ENCODE data around the gene FLCN.

Gene FLCN

DNA sequence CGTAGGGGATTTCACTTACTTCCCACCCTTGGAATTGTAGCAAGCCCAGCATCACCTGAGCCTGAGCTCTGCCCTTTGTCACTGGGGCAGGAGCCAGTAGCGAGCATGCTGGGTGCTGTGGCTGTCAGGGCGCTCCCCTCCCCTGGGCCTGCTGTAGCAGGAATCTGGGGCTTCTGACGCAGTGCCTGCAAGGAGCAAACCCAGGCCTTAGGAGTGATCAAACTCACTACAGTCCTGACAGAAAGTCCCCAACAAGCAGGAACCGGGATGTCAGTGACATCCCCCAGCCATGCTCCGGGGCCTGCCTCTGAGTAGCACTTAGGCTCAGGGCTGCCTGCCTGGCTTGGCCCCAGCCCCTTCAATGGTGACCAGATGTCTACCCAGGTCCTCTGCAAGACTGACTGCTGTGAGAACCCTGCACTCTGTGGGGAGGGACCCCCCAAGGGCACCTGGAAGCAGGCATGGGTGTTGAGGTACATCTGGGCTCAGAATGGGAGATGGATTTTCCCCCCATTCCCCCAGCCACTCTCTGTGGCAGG lies 54.3 kb downstream of the FLCN start:
- no peak for FAIRE-seq

GRCh38 chr17:17181666-17182597 lies 55.0 kb downstream of the FLCN start:
- FAIRE-seq = no peak

GRCh38 chr17:17180741-17181525 lies 56.0 kb downstream of the FLCN start:
- FAIRE-seq = no peak

DNA sequence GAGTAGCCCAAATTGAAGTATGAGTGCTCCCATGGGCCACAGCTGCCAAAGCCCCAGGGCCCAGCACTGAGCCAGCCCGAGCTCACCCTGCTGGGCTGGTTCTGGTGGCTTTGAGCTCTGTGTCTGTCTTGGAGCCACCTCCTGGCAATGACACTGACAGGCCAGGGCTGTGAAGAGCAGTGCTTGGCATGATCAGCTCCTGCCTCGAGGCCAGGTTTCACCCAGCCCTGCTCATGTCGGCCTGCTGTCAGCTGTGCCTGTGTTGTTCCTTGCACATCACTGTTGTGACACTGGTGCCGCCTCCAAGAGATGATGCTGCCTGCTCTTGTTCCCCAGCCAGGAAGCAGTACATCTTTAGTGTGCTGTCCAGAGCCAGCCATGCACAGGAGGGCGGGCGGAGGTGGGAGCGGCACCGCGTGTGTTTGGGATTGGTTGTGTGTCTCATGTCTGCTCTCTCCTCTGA lies 56.8 kb downstream of the FLCN start:
- no peak for FAIRE-seq

DNA sequence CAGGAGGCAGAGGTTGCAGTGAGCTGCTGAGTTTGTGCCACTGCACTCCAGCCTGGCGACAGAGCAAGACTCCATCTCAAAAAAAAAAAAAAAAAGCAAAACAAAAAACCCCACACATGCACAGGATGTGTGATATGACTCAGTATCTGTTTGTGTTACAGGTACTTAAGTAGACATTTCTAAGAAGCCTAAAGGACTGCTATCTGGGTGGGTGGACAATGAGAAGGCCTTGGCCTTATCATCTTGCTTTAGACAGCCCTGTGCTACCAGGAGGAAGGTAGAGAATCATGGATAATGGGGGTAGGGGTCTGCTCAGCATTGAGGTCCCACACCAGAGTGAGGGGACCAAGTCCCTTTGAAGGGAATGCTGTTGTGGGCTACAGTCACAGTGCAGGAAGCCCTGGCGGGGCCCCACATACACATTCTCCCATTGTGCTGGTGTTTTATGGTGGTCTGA lies 57.6 kb downstream of the FLCN start:
- FAIRE-seq = no peak

DNA sequence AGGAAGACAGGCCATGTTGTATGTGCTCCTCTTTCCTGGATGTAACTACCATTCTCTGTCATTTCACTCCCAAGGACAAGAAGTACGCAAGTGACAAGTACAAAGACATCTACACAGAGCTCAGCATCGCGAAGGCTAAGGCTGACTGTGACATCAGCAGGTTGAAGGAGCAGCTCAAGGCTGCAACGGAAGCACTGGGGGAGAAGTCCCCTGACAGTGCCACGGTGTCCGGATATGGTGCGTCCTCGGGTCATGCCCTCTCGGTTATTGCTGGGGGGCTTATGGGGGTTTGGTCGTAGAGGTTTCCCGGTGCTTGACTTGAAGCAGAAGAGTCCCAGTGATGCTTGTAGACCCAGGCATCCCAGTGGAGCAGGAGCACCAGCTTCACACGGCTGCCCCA lies 59.8 kb downstream of the FLCN start:
- no peak for FAIRE-seq

DNA sequence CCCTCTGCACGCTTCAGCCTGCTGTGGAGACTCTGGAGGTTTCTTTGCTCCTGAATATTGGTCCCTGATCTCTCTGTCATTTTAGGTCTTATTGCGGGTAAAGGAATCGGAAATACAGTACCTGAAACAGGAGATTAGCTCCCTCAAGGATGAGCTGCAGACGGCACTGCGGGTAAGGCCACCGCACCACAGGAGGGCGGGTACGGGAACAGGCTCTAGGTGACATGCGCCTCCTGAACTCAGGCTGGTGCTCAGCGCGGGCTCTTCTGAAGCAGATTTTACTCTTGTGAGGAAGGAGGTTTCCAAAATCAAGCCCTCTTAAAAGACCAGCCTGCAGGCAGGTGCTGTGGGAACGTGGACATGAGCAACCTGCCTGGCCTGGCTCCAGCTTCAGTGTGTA lies 60.6 kb downstream of the FLCN start:
- FAIRE-seq = no peak

- no peak for FAIRE-seq
Observed at GRCh38 chr17:17175917-17176316, 61.1 kb downstream of the FLCN start.

- no peak for FAIRE-seq
Observed at GRCh38 chr17:17175340-17175739, 61.6 kb downstream of the FLCN start.

DNA sequence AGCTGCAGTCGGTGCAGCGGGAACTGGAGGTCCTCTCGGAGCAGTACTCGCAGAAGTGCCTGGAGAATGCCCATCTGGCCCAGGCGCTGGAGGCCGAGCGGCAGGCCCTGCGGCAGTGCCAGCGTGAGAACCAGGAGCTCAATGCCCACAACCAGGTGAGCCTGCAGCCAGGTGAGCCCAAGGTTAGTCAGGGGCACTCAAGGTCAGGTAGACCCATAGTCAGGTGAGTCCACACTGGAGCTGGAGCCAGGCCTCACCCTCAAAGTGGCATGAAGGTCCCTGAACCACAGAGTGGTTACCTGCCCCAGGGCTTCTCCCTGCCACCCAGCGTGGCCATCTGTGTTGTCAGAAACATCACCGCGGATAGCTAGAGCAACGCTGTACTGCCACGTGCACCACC lies 63.0 kb downstream of the FLCN start:
- no peak for FAIRE-seq

DNA sequence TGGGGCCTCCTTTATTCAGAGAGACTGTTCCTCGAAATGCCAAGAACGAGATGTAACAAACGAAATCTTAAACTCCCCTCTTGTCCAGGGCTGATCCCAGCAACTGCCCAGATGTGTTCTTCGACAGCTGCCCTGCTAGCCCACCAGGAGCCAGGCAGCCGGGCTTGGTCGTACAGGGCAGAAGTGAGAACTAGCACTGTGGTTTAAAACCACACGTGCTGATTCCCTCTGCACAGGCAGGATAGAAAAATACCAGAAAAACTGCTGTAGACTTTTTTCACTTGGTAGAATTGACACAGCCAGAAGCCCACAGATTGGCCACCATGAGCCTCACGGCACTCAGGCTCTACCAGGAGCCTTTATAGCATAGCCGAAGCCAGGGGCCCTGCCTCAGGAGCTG lies 64.0 kb downstream of the FLCN start:
- no peak for FAIRE-seq

DNA sequence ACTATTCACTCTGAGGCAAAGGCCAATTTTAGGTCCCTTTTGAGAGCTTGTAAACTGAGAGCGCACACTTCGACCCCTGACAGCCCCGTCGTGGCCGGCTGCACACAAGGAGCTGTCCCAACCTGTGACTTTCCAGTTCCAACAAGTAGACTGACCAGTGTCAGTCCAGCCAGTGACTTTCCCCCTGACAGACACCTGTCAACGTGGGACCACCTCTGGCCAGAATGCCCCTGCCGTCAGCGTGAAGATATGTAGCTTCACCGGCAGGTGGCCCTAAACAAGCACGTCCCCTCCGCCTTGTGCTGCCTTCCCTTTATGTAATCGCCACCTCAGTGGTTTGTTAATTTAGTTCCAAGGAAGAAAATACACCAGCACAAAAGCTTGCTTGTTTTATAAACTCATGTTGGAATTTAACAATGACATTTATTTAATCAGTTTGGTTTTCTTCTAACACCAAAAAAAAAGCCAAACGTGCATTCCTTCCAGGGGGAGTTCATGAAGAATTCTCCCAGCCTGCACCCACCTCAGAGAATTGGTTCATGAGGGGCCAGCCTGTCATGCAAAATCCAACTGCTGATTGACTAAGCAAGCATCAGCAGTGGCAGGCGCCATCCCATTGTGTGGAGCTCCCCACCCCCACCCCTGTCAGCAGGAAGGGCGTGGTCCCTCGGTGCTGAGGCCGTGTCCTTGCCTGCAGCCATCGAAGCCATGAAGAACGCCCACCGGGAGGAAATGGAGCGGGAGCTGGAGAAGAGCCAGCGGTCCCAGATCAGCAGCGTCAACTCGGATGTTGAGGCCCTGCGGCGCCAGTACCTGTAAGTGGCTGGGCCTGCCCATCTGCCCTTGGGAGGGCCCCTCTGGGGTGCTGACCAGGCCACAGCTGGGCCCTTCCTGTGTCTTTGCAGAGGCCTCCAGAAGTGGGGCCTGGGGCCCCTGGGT lies 64.7 kb downstream of the FLCN start:
- no peak for FAIRE-seq

DNA sequence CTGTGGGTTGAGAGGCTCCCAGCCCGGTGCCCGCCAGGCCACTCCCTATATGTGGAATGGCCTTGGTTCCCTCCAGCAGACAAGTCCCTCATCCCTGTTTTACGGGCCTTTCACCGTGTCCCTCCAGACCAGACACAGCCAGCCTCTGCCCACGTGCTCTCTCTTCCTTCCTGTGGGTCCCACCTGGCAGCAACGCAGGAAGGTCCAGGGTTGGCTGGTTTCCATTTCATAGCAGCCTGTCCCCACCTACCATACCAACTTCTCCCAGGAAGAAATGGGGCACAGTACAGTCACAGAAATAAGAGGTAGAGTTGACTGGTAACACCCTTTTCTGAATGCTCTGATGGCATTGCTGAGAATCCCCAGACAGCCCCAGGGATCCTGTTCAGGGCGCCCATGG lies 65.8 kb downstream of the FLCN start:
- FAIRE-seq = no peak

DNA sequence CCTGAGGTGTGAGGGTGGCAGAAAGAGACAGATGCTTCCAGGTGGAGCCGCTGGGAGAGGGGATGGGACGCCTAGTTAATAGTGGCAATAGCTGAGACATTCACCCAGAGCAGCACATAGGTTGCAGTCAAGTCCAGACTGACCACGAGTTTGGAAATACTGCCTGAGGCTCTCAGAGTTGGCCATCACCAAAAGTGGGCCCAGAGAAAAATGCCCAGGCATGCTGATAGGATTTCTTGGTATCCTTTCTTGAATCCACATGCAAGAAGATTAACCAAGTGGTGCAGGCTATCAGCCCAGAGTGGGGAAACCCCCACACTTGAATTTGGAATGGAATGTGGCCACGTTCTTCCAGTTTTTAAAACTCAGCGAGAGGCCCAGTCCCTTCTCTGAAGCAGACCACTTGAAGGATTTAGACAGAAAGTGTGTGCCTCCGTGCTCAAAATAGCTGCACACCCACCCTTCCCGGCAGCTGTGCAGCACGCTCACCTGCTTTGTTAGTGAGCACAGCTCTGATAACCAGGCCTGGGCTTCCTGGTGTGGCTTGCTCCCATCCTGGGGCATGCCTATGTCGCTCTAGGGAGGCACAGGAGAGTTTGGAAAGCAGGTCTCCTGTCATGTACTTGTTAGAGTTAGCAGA lies 66.5 kb downstream of the FLCN start:
- no peak for FAIRE-seq

- no peak for FAIRE-seq
Observed at GRCh38 chr17:17169396-17169795, 67.6 kb downstream of the FLCN start.

GRCh38 chr17:17168401-17168800 lies 68.6 kb downstream of the FLCN start:
- FAIRE-seq = no peak

- no peak for FAIRE-seq
Observed at GRCh38 chr17:17167986-17168385, 69.0 kb downstream of the FLCN start.

GRCh38 chr17:17167356-17167755 lies 69.6 kb downstream of the FLCN start:
- FAIRE-seq = no peak

GRCh38 chr17:17166446-17166845 lies 70.5 kb downstream of the FLCN start:
- no peak for FAIRE-seq

- FAIRE-seq = no peak
Observed at GRCh38 chr17:17165666-17166308, 71.2 kb downstream of the FLCN start.

DNA sequence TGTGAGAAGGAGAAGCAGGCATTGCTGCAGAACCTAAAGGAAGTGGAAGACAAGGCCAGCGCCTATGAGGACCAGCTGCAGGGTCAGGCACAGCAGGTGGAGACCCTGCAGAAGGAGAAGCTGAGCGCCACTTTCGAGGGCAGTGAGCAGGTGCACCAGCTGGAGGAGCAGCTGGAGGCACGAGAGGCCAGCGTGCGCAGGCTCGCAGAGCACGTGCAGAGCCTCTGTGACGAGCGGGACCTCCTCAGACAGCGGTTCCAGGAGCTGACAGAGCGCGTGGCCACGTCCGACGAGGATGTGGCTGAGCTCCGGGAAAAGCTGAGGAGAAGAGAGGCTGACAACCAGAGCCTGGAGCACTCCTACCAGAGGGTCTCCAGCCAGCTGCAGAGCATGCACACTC lies 72.3 kb downstream of the FLCN start:
- FAIRE-seq = no peak
